B cell (primary cell): ENCODE data around the gene EIPR1.

Source experiments
- CTCF ChIP-seq: fragments of 200-600 bp; IDR thresholded peaks from one replicate; pipeline ENCODE4 v1.8.0; 2022; ENCODE audit warnings: antibody characterized with exemption, mild to moderate bottlenecking
- EZH2 ChIP-seq: IDR thresholded peaks from 2 replicates; pipeline ENCODE4 v1.6.1; 2012; ENCODE audit warnings: borderline replicate concordance, low read depth, mild to moderate bottlenecking, moderate library complexity, low read length; ENCODE audit not compliant: insufficient read depth, poor library complexity, severe bottlenecking

GRCh38 chr2:3409627-3410170 lies 32.1 kb upstream of the EIPR1 start:
- TF ChIP-seq CTCF = no peak
- no peak for TF ChIP-seq EZH2
